Lung (tissue), 12 donors: ENCODE data around the gene CHST7. TPM values are rescaled to one million over a fixed set of nuclear protein-coding genes. Genes with fewer than 3 reads are reported as not detected.

Source experiments
- ATAC-seq: fragments of 200-7000 bp; cut with Tn5 transposase; one replicate; pipeline ENCODE4 v1.9.1; 2020; ENCODE audit warnings: moderate number of reproducible peaks; ENCODE audit not compliant: insufficient read depth, low FRiP score
- DNase-seq, 3 donors: peaks; one replicate each; pipeline ENCODE4 v3.0.0-alpha.2; 2013 to 2017
- H3K27ac ChIP-seq, 2 donors: one replicate each; pipeline ENCODE4 v1.5.1; 2013; ENCODE audit warnings: mild to moderate bottlenecking in 2 of 2, moderate library complexity in 2 of 2, control low read depth in 1 of 2, inconsistent platforms in 1 of 2, low read depth in 1 of 2, low read length in 1 of 2
- H3K27me3 ChIP-seq, 3 donors: one replicate each; pipeline ENCODE4 v1.5.1; 2013; ENCODE audit warnings: low read length in 2 of 3; ENCODE audit not compliant: control insufficient read depth in 3 of 3, insufficient read depth in 3 of 3
- H3K36me3 ChIP-seq, 4 donors: one replicate each; pipeline ENCODE4 v1.5.1; 2013; ENCODE audit warnings: low read length in 4 of 4, mild to moderate bottlenecking in 1 of 4, moderate library complexity in 1 of 4; ENCODE audit not compliant: control insufficient read depth in 4 of 4, insufficient read depth in 4 of 4
- H3K4me1 ChIP-seq, 5 donors: one replicate each; pipeline ENCODE4 v1.5.1; 2013; ENCODE audit warnings: low read length in 5 of 5, mild to moderate bottlenecking in 2 of 5, moderate library complexity in 1 of 5; ENCODE audit not compliant: control insufficient read depth in 5 of 5, insufficient read depth in 5 of 5
- H3K4me3 ChIP-seq: one replicate; pipeline ENCODE4 v1.5.1; 2013; ENCODE audit warnings: mild to moderate bottlenecking, control low read depth, moderate library complexity
- H3K9ac ChIP-seq, 2 donors: one replicate each; pipeline ENCODE4 v1.5.1; 2013; ENCODE audit warnings: low read length in 2 of 2, control low read depth in 1 of 2; ENCODE audit not compliant: insufficient read depth in 1 of 2
- H3K9me3 ChIP-seq, 4 donors: one replicate each; pipeline ENCODE4 v1.5.1; 2013; ENCODE audit warnings: low read length in 3 of 4, mild to moderate bottlenecking in 1 of 4, moderate library complexity in 1 of 4; ENCODE audit not compliant: control insufficient read depth in 4 of 4, insufficient read depth in 3 of 4
- CTCF ChIP-seq: IDR thresholded peaks from 2 replicates; pipeline ENCODE4 v1.5.1; 2012; ENCODE audit warnings: mild to moderate bottlenecking; ENCODE audit errors: control extremely low read depth, extremely low read depth
- WGBS, 2 donors: extraction: QIAGEN DNeasy Blood & Tissue Kit; methylation state at CpG; one replicate each; pipeline ENCODE4 v1.1.7; 2013; 5-methylcytosine and 5-hydroxymethylcytosine counted together
- polyA plus RNA-seq, 2 donors: library from polyadenylated mRNA; stranded (reverse); fragments of 200-250 nt; gene quantifications; one replicate each; pipeline ENCODE4 v1.2.1, GENCODE V29; 2013
- total RNA-seq, 2 donors: library from RNA; depleted of rRNA in 1 of 2; stranded (reverse); fragments of >200 nt in 1 of 2; gene quantifications; one replicate each; pipeline ENCODE4 v1.2.1, GENCODE V29; 2014 to 2021
- donor health status: control.
- donor health status: control.
- donor health status: Bipolar disorder and iron deficiency.
- donor health status: healthy.
- donor health status: DM: yes; HTN: yes; CAD: no.

The CHST7 gene
- total and polyA plus RNA-seq, 4 donors: 2.0 to 8.5 (median 7.9) TPM

DNA sequence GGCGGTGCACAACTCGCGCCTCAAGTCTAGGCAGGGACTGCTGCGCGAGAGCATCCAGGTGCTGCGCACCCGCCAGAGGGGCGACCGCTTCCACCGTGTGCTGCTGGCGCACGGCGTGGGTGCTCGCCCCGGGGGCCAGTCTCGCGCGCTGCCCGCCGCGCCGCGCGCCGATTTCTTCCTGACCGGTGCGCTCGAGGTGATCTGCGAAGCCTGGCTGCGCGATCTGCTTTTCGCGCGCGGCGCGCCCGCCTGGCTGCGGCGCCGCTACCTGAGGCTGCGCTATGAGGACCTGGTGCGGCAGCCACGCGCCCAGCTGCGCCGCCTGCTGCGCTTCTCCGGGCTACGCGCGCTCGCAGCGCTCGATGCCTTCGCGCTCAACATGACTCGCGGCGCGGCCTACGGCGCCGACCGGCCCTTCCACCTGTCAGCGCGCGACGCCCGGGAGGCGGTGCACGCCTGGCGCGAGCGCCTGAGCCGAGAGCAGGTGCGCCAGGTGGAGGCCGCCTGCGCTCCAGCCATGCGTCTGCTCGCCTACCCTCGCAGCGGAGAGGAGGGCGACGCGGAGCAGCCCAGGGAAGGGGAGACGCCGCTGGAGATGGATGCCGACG is 1.3 kb downstream of the CHST7 start:
- Histone ChIP-seq H3K27ac (peak overlapping the region in 1 of 2 donors; percentile 89), H3K4me1 (peaks cover 2 to 7% (median 4%) of the 10 kb centered on the region in 5 donors), H3K9ac (no peak overlapping the region), H3K9me3 (peaks cover 0 to 13% (median 0%) of the 10 kb centered on the region in 4 donors), H3K36me3 (no peaks in the 10 kb centered on the region), H3K4me3 (peak overlapping the region; percentile 25), H3K27me3 (peaks cover 0 to 12% (median 2%) of the 10 kb centered on the region in 3 donors)
- ATAC-seq (no peak), DNase-seq (no peak)
- TF ChIP-seq CTCF: no peak
- WGBS, 2 donors: 0 to 40% methylated on average over 22 to 90 of the region's 90 CpGs

GRCh38 chrX:46575586-46575985 is 2.0 kb downstream of the CHST7 start:
- no peak overlapping the region for H3K9ac ChIP-seq
- WGBS, 2 donors: 31 to 46% methylated on average over 6 of the region's 6 CpGs
- no peak for DNase-seq
- no peak for TF ChIP-seq CTCF
- ATAC-seq: no peak
- no peaks in the 10 kb centered on the region for H3K36me3 ChIP-seq
- H3K27me3 ChIP-seq: peaks cover 0 to 12% (median 2%) of the 10 kb centered on the region in 3 donors
- peaks cover 0 to 13% (median 0%) of the 10 kb centered on the region in 4 donors for H3K9me3 ChIP-seq
- peaks cover 2 to 7% (median 4%) of the 10 kb centered on the region in 5 donors for H3K4me1 ChIP-seq
- peak overlapping the region in 1 of 2 donors; percentile 89 for H3K27ac ChIP-seq
- peak overlapping the region; percentile 27 for H3K4me3 ChIP-seq

GRCh38 chrX:46575991-46576392 is 2.4 kb downstream of the CHST7 start:
- peak overlapping the region in 1 of 2 donors; percentile 89 for H3K27ac ChIP-seq
- peaks cover 2 to 7% (median 4%) of the 10 kb centered on the region in 5 donors for H3K4me1 ChIP-seq
- peaks cover 0 to 11% (median 0%) of the 10 kb centered on the region in 4 donors for H3K9me3 ChIP-seq
- ATAC-seq: no peak
- H3K27me3 ChIP-seq: peaks cover 0 to 12% (median 2%) of the 10 kb centered on the region in 3 donors
- no peak overlapping the region for H3K9ac ChIP-seq
- H3K4me3 ChIP-seq: no peak overlapping the region
- H3K36me3 ChIP-seq: no peaks in the 10 kb centered on the region
- no peak for TF ChIP-seq CTCF
- peak in 2 of 3 donors; percentile 48 to 64 for DNase-seq
- 0 to 32% methylated on average over 6 of the region's 6 CpGs for WGBS, 2 donors
